Right cardiac atrium (tissue), 5 donors: ENCODE results near the gene GMCL1. TPM values are rescaled to one million over a fixed set of nuclear protein-coding genes. Genes with fewer than 3 reads are reported as not detected.

Experiments
- ATAC-seq, 2 donors: fragments of 200-7000 bp; cut with Tn5 transposase; one replicate each; pipeline versions ENCODE4 v1.8.0 to v1.9.1; 2020; ENCODE audit warnings: moderate library complexity in 2 of 2, mild to moderate bottlenecking in 1 of 2
- DNase-seq, 3 donors: peaks; one replicate each; pipeline ENCODE4 v3.0.0-alpha.2; 2020
- H3K27ac ChIP-seq: one replicate; pipeline ENCODE4 v1.5.1; 2013; ENCODE audit warnings: mild to moderate bottlenecking, low read length, control low read depth, moderate library complexity
- H3K27me3 ChIP-seq: one replicate; pipeline ENCODE4 v1.6.1; 2013; ENCODE audit not compliant: control insufficient read depth, insufficient read depth
- H3K4me1 ChIP-seq: one replicate; pipeline ENCODE4 v1.6.1; 2013; ENCODE audit warnings: low read length; ENCODE audit not compliant: control insufficient read depth, insufficient read depth
- H3K4me3 ChIP-seq: one replicate; pipeline ENCODE4 v1.5.1; 2013; ENCODE audit warnings: low read length, control low read depth
- H3K9me3 ChIP-seq: one replicate; pipeline ENCODE4 v1.6.1; 2013; ENCODE audit warnings: low read length; ENCODE audit not compliant: control insufficient read depth
- WGBS: extraction: QIAGEN DNeasy Blood & Tissue Kit; methylation state at CpG from one replicate; pipeline ENCODE4 v1.1.7; 2013; 5-methylcytosine and 5-hydroxymethylcytosine counted together
- intact Hi-C, 4 donors: fragments of 100-400 bp; cut with DNase I; formaldehyde crosslinking; loops; one replicate each; pipeline versions ENCODE4 v1.11.0 to v1.14.0; 2022 to 2023
- polyA plus RNA-seq: library from polyadenylated mRNA; stranded (reverse); fragments of 200-250 nt; gene quantifications from one replicate; pipeline ENCODE4 v1.2.3, GENCODE V29; 2013
- total RNA-seq, 4 donors: library from RNA; stranded (reverse); fragmentation: NEBNext Ultra II Directional; extraction: Animal tissue kit (Norgen Biotek cat#: 25700); gene quantifications; one replicate each; pipeline ENCODE4 v1.2.1, GENCODE V29; 2021
- donor health status: healthy with polysubstance abuse.
- donor health status: DM: no; HTN: yes; CAD: no.
- donor health status: DM: no; HTN: no; CAD: no.
- donor health status: DM: no; HTN: yes; CAD: no; lungs with severe emphysema.
- donor health status: DM: yes; HTN: yes; CAD: no.

GMCL1 gene
- total and polyA plus RNA-seq, 5 donors = 2.5 to 6.8 (median 6.2) TPM

- Histone ChIP-seq H3K27ac (no peak overlapping the region), H3K27me3 (no peaks in the 10 kb centered on the region), H3K4me1 (no peaks in the 10 kb centered on the region), H3K9me3 (no peaks in the 10 kb centered on the region), H3K4me3 (no peak overlapping the region)
- no peak for ATAC-seq
- intact Hi-C loops = loop anchor here (2.0 to 10.0 kb wide), 6 partner anchors 159 to 385 kb away; partner anchors contain the start of genes PCBP1 (in 3 of the 4) and SNRPG (in 1 of the 4)
- WGBS = 3% methylated on average over 2 of the region's 2 CpGs
- DNase-seq = no peak
Observed at GRCh38 chr2:69911985-69912563, 82.6 kb downstream of the GMCL1 start.

DNA sequence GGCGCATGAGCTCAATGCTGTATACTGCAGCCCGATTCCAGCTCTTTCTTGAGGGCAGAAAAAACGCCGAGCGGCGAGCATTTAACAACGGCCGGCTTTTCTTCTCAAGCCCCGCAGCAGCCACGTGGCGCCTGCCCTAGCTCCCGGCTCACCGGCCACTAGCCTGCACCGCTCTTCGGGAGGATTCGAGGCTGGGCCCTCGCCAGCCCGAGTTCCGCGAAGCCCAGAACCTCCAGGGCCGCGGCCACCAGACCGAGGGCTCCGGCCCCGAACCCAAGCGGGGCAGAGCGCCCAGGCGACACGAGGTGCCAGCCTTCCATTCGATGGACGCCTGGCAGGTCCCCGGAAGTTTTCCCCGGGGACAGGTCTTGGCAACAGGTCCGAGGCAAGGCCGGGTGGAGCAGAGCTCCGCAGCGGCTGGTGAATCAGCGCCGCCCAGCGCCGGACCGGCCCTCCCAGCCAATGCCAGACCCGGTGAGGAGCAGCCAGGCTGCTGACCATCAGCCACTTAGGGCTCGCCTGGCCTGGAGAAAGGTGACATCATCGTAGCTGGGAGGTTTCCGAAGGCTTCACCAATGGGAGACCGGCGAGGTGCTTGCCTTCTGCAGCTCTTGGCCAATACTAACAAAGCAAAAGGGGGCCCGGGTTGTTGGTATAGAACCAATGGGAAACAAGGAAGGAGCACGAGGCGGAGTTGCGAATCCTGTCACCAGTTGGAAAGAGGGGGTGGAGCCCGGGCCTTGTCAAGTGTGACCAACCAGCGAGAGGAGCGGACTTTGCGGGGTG lies 84.9 kb downstream of the GMCL1 start:
- intact Hi-C loops = loop anchor here (5.0 to 10.0 kb wide), 5 partner anchors 170 to 383 kb away; partner anchors contain the start of genes PCBP1 (in 3 of the 4) and SNRPG (in 1 of the 4)
- Histone ChIP-seq H3K27ac (peak overlapping the region; percentile 97), H3K27me3 (no peaks in the 10 kb centered on the region), H3K4me1 (no peaks in the 10 kb centered on the region), H3K9me3 (no peaks in the 10 kb centered on the region), H3K4me3 (peak overlapping the region; percentile 47)
- ATAC-seq = peak; percentile 97
- under 1% methylated on average over 56 of the region's 56 CpGs for WGBS
- peak; percentile 99 to 100 (median 100) for DNase-seq

DNA sequence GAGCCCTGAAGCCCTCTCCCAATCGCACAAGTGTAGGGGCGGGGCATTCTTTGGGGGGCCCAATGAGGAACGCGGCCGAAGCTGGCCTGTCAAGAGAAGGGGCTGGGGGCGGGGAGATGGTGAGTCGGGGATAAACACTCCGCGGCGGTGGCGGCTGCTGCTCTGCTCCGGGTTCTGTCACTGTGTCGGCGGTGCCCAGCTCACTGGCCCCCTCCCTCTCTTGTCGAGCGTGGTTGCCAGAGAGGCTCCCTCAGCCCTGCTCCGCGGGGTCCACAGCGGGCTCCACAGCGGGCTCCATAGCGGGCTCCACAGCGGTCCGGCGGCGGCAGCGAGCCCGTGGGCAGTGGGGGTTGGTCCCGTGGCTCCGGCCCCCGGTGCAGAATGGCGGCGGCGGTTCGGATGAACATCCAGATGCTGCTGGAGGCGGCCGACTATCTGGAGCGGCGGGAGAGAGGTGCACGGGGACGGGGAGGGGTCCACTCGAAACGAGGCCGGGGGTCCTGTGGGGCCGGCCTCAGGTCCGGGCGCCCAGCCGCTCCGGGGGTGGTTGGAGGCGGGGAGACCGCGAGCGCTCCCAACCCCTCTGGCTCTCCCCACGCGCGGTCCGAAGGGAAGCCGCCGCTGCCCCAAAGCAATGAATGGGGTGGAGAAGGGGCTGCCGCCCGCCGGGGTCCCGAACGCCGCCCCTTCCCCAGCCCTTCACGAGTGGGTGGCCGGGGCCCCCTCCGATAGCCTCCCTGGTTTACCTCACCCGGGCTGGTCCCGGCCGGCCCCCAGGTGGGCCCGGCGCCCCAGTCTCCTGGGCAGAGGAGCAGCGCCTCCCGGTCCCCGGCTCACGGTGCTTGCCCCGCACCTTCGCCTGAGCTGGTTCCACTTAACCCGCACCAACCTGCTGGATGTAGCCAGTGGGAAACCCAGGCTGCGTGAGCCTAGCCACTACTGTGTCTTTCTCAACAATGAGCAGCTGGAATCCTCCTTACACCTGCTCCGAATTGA lies 85.8 kb downstream of the GMCL1 start, which contains the start of gene MXD1:
Gene MXD1 (plus strand): TSS at position 160 of the 996 bp plus-strand sequence. CDS start 222 bp downstream, at position 382.
- peak within 1 kb of the TSS; percentile 87 for H3K4me3 ChIP-seq
- intact Hi-C loops = loop anchor here (5.0 to 10.0 kb wide), 6 partner anchors 157 to 382 kb away; partner anchors contain the start of genes PCBP1 (in 3 of the 4) and SNRPG (in 1 of the 4)
- H3K9me3 ChIP-seq = no peaks in the 10 kb centered on the region
- H3K27ac ChIP-seq = peak within 1 kb of the TSS; percentile 97
- WGBS = under 1% methylated on average over 81 of the region's 81 CpGs
- H3K4me1 ChIP-seq = no peaks in the 10 kb centered on the region
- H3K27me3 ChIP-seq = no peaks in the 10 kb centered on the region
- peak in 1 of 2 donors; percentile 1 for ATAC-seq
- peak; percentile 26 to 100 (median 64) for DNase-seq

DNA sequence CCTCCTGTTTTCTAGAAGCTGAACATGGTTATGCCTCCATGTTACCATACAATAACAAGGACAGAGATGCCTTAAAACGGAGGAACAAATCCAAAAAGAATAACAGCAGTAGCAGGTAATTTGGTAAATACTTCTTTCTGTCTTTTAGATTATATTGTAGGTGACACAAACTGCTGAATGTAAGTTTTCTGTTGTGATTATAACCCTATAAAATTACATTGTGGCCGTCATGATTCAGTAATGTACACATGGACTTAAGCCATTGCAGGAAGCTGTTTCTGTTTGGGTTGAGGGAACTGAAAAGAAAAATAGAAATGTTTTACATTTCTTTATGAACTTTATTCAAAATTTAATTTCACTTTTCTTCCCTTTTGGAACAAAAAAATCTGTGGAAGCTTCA lies 86.6 kb downstream of the GMCL1 start:
- Histone ChIP-seq H3K27me3 (no peaks in the 10 kb centered on the region), H3K4me1 (no peaks in the 10 kb centered on the region), H3K27ac (no peak overlapping the region), H3K9me3 (no peaks in the 10 kb centered on the region), H3K4me3 (peak overlapping the region; percentile 87)
- DNase-seq (no peak), ATAC-seq (no peak)
- 45% methylated on average over 2 of the region's 2 CpGs for WGBS
- intact Hi-C loops = loop anchor here in 2 of 4 donors (5.0 to 10.0 kb wide), 3 partner anchors 156 to 379 kb away; partner anchors contain the start of genes PCBP1 (in 1 of the 2) and SNRPG (in 1 of the 2)

DNA sequence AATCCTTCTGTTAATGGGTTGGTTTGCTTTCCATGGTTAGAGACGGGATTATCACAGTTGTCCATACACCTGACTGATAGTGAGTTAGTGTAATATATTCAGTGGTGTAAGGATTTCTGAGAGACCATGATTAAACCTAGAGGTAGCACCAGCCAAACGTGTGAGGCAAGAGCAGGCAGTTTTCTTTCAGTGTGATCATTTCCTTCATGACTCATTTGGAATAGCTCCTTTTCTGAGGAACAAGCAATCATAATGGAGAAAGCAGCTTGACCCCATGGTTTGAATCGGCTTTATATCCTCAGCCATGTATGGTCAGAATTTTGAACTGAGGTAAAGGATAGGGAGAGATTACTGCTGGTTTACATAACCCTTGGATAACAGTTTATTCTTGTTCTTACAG lies 88.4 kb downstream of the GMCL1 start:
- Histone ChIP-seq H3K4me3 (no peak overlapping the region), H3K27me3 (no peaks in the 10 kb centered on the region), H3K9me3 (no peaks in the 10 kb centered on the region), H3K27ac (no peak overlapping the region), H3K4me1 (no peaks in the 10 kb centered on the region)
- WGBS = 48% methylated on average over 3 of the region's 3 CpGs
- intact Hi-C loops = loop anchor here in 2 of 4 donors (5.0 to 10.0 kb wide), 3 partner anchors 154 to 377 kb away; partner anchors contain the start of genes PCBP1 (in 1 of the 2) and SNRPG (in 1 of the 2)
- ATAC-seq (no peak), DNase-seq (peak in 2 of 3 donors; percentile 44 to 45)

- ATAC-seq = no peak
- no peaks in the 10 kb centered on the region for H3K9me3 ChIP-seq
- intact Hi-C loops = loop anchor here in 2 of 4 donors (5.0 to 10.0 kb wide), 3 partner anchors 154 to 376 kb away; partner anchors contain the start of genes PCBP1 (in 1 of the 2) and SNRPG (in 1 of the 2)
- no peaks in the 10 kb centered on the region for H3K4me1 ChIP-seq
- 48% methylated on average over 3 of the region's 3 CpGs for WGBS
- no peaks in the 10 kb centered on the region for H3K27me3 ChIP-seq
- no peak overlapping the region for H3K27ac ChIP-seq
- H3K4me3 ChIP-seq = no peak overlapping the region
- no peak for DNase-seq
Observed at GRCh38 chr2:69918401-69918800, 88.9 kb downstream of the GMCL1 start.

DNA sequence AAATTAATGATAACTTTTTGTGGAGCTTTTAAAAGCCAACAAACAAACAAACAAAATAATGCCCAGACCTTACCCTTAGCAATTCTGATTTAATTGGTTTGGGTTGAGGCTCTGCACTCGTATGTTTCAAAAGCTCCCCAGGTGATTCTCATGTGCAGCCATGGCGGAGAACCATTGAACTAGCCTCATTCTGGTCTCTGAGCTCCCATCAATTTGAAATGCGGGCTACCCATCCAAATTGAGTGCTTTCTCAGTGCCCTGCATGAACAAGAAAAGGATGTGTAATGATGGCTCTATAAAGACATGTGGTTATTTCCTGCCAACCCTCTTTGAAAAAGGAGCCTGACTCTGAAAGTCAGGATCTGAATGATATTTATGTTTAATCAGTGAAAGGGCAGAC lies 93.7 kb downstream of the GMCL1 start:
- H3K27me3 ChIP-seq = no peaks in the 10 kb centered on the region
- no peaks in the 10 kb centered on the region for H3K9me3 ChIP-seq
- no peaks in the 10 kb centered on the region for H3K4me1 ChIP-seq
- no peak overlapping the region for H3K4me3 ChIP-seq
- intact Hi-C loops = no loop called here
- 98% methylated on average over 3 of the region's 3 CpGs for WGBS
- ATAC-seq (no peak), DNase-seq (no peak)
- H3K27ac ChIP-seq = no peak overlapping the region

GRCh38 chr2:69926849-69927515 lies 97.5 kb downstream of the GMCL1 start:
- peak in 1 of 3 donors; percentile 24 for DNase-seq
- Histone ChIP-seq H3K9me3 (no peaks in the 10 kb centered on the region), H3K4me3 (no peak overlapping the region), H3K4me1 (no peaks in the 10 kb centered on the region), H3K27ac (no peak overlapping the region), H3K27me3 (no peaks in the 10 kb centered on the region)
- ATAC-seq = peak in 1 of 2 donors; percentile 63
- intact Hi-C loops = no loop called here
- WGBS = 72% methylated on average over 3 of the region's 3 CpGs
